Measurements from ENCODE around the gene NAALADL2.

Gene NAALADL2

GRCh38 chr3:175381685-175382084 lies 522.6 kb downstream of the NAALADL2 start:
- Histone ChIP-seq H3K9ac (ENCODE audit: low read length) (no peak overlapping the region), H3K36me3 (ENCODE audit: control insufficient read depth, insufficient read depth, low read length) (no peaks in the 10 kb centered on the region), H3K4me3 (ENCODE audit: low read length) (no peak overlapping the region), H3K9me3 (ENCODE audit: control insufficient read depth, low read length) (no peaks in the 10 kb centered on the region), H3K4me1 (ENCODE audit: control insufficient read depth, insufficient read depth, low read length) (no peaks in the 10 kb centered on the region), H3K27me3 (ENCODE audit: control insufficient read depth, insufficient read depth, low read length) (no peaks in the 10 kb centered on the region)

GRCh38 chr3:175383371-175383770 lies 524.2 kb downstream of the NAALADL2 start:
- Histone ChIP-seq H3K4me3 (ENCODE audit: low read length) (no peak overlapping the region), H3K4me1 (ENCODE audit: control insufficient read depth, insufficient read depth, low read length) (no peaks in the 10 kb centered on the region), H3K9ac (ENCODE audit: low read length) (no peak overlapping the region), H3K9me3 (ENCODE audit: control insufficient read depth, low read length) (no peaks in the 10 kb centered on the region), H3K27me3 (ENCODE audit: control insufficient read depth, insufficient read depth, low read length) (no peaks in the 10 kb centered on the region), H3K36me3 (ENCODE audit: control insufficient read depth, insufficient read depth, low read length) (no peaks in the 10 kb centered on the region)

GRCh38 chr3:175383813-175384212 lies 524.7 kb downstream of the NAALADL2 start:
- H3K9ac ChIP-seq (ENCODE audit: low read length) = no peak overlapping the region
- H3K27me3 ChIP-seq (ENCODE audit: control insufficient read depth, insufficient read depth, low read length) = no peaks in the 10 kb centered on the region
- no peaks in the 10 kb centered on the region for H3K9me3 ChIP-seq (ENCODE audit: control insufficient read depth, low read length)
- no peaks in the 10 kb centered on the region for H3K36me3 ChIP-seq (ENCODE audit: control insufficient read depth, insufficient read depth, low read length)
- no peaks in the 10 kb centered on the region for H3K4me1 ChIP-seq (ENCODE audit: control insufficient read depth, insufficient read depth, low read length)
- H3K4me3 ChIP-seq (ENCODE audit: low read length) = no peak overlapping the region

GRCh38 chr3:175384569-175384968 lies 525.4 kb downstream of the NAALADL2 start:
- H3K9me3 ChIP-seq (ENCODE audit: control insufficient read depth, low read length) = no peaks in the 10 kb centered on the region
- H3K4me1 ChIP-seq (ENCODE audit: control insufficient read depth, insufficient read depth, low read length) = no peaks in the 10 kb centered on the region
- H3K4me3 ChIP-seq (ENCODE audit: low read length) = no peak overlapping the region
- no peak overlapping the region for H3K9ac ChIP-seq (ENCODE audit: low read length)
- no peaks in the 10 kb centered on the region for H3K27me3 ChIP-seq (ENCODE audit: control insufficient read depth, insufficient read depth, low read length)
- no peaks in the 10 kb centered on the region for H3K36me3 ChIP-seq (ENCODE audit: control insufficient read depth, insufficient read depth, low read length)

GRCh38 chr3:175386630-175387029 lies 527.5 kb downstream of the NAALADL2 start:
- Histone ChIP-seq H3K9me3 (ENCODE audit: control insufficient read depth, low read length) (no peaks in the 10 kb centered on the region), H3K27me3 (ENCODE audit: control insufficient read depth, insufficient read depth, low read length) (no peaks in the 10 kb centered on the region), H3K9ac (ENCODE audit: low read length) (no peak overlapping the region), H3K4me1 (ENCODE audit: control insufficient read depth, insufficient read depth, low read length) (no peaks in the 10 kb centered on the region), H3K36me3 (ENCODE audit: control insufficient read depth, insufficient read depth, low read length) (no peaks in the 10 kb centered on the region), H3K4me3 (ENCODE audit: low read length) (no peak overlapping the region)

GRCh38 chr3:175389560-175389959 lies 530.4 kb downstream of the NAALADL2 start:
- H3K9me3 ChIP-seq (ENCODE audit: control insufficient read depth, low read length) = no peaks in the 10 kb centered on the region
- no peak overlapping the region for H3K9ac ChIP-seq (ENCODE audit: low read length)
- H3K36me3 ChIP-seq (ENCODE audit: control insufficient read depth, insufficient read depth, low read length) = no peaks in the 10 kb centered on the region
- no peaks in the 10 kb centered on the region for H3K4me1 ChIP-seq (ENCODE audit: control insufficient read depth, insufficient read depth, low read length)
- H3K27me3 ChIP-seq (ENCODE audit: control insufficient read depth, insufficient read depth, low read length) = no peaks in the 10 kb centered on the region
- no peak overlapping the region for H3K4me3 ChIP-seq (ENCODE audit: low read length)

- no peaks in the 10 kb centered on the region for H3K36me3 ChIP-seq (ENCODE audit: control insufficient read depth, insufficient read depth, low read length)
- no peaks in the 10 kb centered on the region for H3K9me3 ChIP-seq (ENCODE audit: control insufficient read depth, low read length)
- H3K4me3 ChIP-seq (ENCODE audit: low read length) = no peak overlapping the region
- H3K4me1 ChIP-seq (ENCODE audit: control insufficient read depth, insufficient read depth, low read length) = no peaks in the 10 kb centered on the region
- H3K9ac ChIP-seq (ENCODE audit: low read length) = no peak overlapping the region
- H3K27me3 ChIP-seq (ENCODE audit: control insufficient read depth, insufficient read depth, low read length) = no peaks in the 10 kb centered on the region
Measured at GRCh38 chr3:175391601-175392000, 532.5 kb downstream of the NAALADL2 start.

- H3K9ac ChIP-seq (ENCODE audit: low read length) = no peak overlapping the region
- H3K27me3 ChIP-seq (ENCODE audit: control insufficient read depth, insufficient read depth, low read length) = no peaks in the 10 kb centered on the region
- no peak overlapping the region for H3K4me3 ChIP-seq (ENCODE audit: low read length)
- no peaks in the 10 kb centered on the region for H3K36me3 ChIP-seq (ENCODE audit: control insufficient read depth, insufficient read depth, low read length)
- no peaks in the 10 kb centered on the region for H3K4me1 ChIP-seq (ENCODE audit: control insufficient read depth, insufficient read depth, low read length)
- H3K9me3 ChIP-seq (ENCODE audit: control insufficient read depth, low read length) = no peaks in the 10 kb centered on the region
Measured at GRCh38 chr3:175392653-175393052, 533.5 kb downstream of the NAALADL2 start.

GRCh38 chr3:175397372-175397771 lies 538.2 kb downstream of the NAALADL2 start:
- no peaks in the 10 kb centered on the region for H3K36me3 ChIP-seq (ENCODE audit: control insufficient read depth, insufficient read depth, low read length)
- H3K4me1 ChIP-seq (ENCODE audit: control insufficient read depth, insufficient read depth, low read length) = no peaks in the 10 kb centered on the region
- H3K9me3 ChIP-seq (ENCODE audit: control insufficient read depth, low read length) = no peaks in the 10 kb centered on the region
- no peak overlapping the region for H3K9ac ChIP-seq (ENCODE audit: low read length)
- H3K4me3 ChIP-seq (ENCODE audit: low read length) = no peak overlapping the region
- no peaks in the 10 kb centered on the region for H3K27me3 ChIP-seq (ENCODE audit: control insufficient read depth, insufficient read depth, low read length)

GRCh38 chr3:175398676-175399075 lies 539.5 kb downstream of the NAALADL2 start:
- H3K9ac ChIP-seq (ENCODE audit: low read length) = no peak overlapping the region
- no peaks in the 10 kb centered on the region for H3K9me3 ChIP-seq (ENCODE audit: control insufficient read depth, low read length)
- H3K4me3 ChIP-seq (ENCODE audit: low read length) = no peak overlapping the region
- H3K27me3 ChIP-seq (ENCODE audit: control insufficient read depth, insufficient read depth, low read length) = no peaks in the 10 kb centered on the region
- no peaks in the 10 kb centered on the region for H3K4me1 ChIP-seq (ENCODE audit: control insufficient read depth, insufficient read depth, low read length)
- H3K36me3 ChIP-seq (ENCODE audit: control insufficient read depth, insufficient read depth, low read length) = no peaks in the 10 kb centered on the region

GRCh38 chr3:175399156-175399840 lies 540.2 kb downstream of the NAALADL2 start:
- Histone ChIP-seq H3K27me3 (ENCODE audit: control insufficient read depth, insufficient read depth, low read length) (no peaks in the 10 kb centered on the region), H3K9me3 (ENCODE audit: control insufficient read depth, low read length) (no peaks in the 10 kb centered on the region), H3K4me1 (ENCODE audit: control insufficient read depth, insufficient read depth, low read length) (no peaks in the 10 kb centered on the region), H3K4me3 (ENCODE audit: low read length) (no peak overlapping the region), H3K36me3 (ENCODE audit: control insufficient read depth, insufficient read depth, low read length) (no peaks in the 10 kb centered on the region), H3K9ac (ENCODE audit: low read length) (no peak overlapping the region)

- no peaks in the 10 kb centered on the region for H3K9me3 ChIP-seq (ENCODE audit: control insufficient read depth, low read length)
- no peaks in the 10 kb centered on the region for H3K27me3 ChIP-seq (ENCODE audit: control insufficient read depth, insufficient read depth, low read length)
- no peaks in the 10 kb centered on the region for H3K36me3 ChIP-seq (ENCODE audit: control insufficient read depth, insufficient read depth, low read length)
- no peaks in the 10 kb centered on the region for H3K4me1 ChIP-seq (ENCODE audit: control insufficient read depth, insufficient read depth, low read length)
- H3K4me3 ChIP-seq (ENCODE audit: low read length) = no peak overlapping the region
- no peak overlapping the region for H3K9ac ChIP-seq (ENCODE audit: low read length)
Measured at GRCh38 chr3:175404027-175404426, 544.9 kb downstream of the NAALADL2 start.

- Histone ChIP-seq H3K4me1 (ENCODE audit: control insufficient read depth, insufficient read depth, low read length) (no peaks in the 10 kb centered on the region), H3K9me3 (ENCODE audit: control insufficient read depth, low read length) (no peaks in the 10 kb centered on the region), H3K36me3 (ENCODE audit: control insufficient read depth, insufficient read depth, low read length) (no peaks in the 10 kb centered on the region), H3K27me3 (ENCODE audit: control insufficient read depth, insufficient read depth, low read length) (no peaks in the 10 kb centered on the region), H3K9ac (ENCODE audit: low read length) (no peak overlapping the region), H3K4me3 (ENCODE audit: low read length) (no peak overlapping the region)
Measured at GRCh38 chr3:175404621-175405020, 545.5 kb downstream of the NAALADL2 start.
